ENCODE measurements around the gene KIAA0319L.

GRCh38 chr1:35442734-35443133 lies 114.5 kb downstream of the KIAA0319L start:
- TF ChIP-seq, protein P1, sequence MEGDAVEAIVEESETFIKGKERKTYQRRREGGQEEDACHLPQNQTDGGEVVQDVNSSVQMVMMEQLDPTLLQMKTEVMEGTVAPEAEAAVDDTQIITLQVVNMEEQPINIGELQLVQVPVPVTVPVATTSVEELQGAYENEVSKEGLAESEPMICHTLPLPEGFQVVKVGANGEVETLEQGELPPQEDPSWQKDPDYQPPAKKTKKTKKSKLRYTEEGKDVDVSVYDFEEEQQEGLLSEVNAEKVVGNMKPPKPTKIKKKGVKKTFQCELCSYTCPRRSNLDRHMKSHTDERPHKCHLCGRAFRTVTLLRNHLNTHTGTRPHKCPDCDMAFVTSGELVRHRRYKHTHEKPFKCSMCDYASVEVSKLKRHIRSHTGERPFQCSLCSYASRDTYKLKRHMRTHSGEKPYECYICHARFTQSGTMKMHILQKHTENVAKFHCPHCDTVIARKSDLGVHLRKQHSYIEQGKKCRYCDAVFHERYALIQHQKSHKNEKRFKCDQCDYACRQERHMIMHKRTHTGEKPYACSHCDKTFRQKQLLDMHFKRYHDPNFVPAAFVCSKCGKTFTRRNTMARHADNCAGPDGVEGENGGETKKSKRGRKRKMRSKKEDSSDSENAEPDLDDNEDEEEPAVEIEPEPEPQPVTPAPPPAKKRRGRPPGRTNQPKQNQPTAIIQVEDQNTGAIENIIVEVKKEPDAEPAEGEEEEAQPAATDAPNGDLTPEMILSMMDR (IDR thresholded peaks at IDR 0.05): no peak
- TF ChIP-seq POLR2AphosphoS5 (IDR thresholded peaks at IDR 0.05): no peak
